DMS 273 (cell line): ENCODE measurements around the gene CDK9.

Experiments
- DNase-seq: peaks from one replicate; lab custom pipeline; 2025; ENCODE audit not compliant: unreplicated experiment; lab: John Stamatoyannopoulos, UW

CDK9 gene

DNA sequence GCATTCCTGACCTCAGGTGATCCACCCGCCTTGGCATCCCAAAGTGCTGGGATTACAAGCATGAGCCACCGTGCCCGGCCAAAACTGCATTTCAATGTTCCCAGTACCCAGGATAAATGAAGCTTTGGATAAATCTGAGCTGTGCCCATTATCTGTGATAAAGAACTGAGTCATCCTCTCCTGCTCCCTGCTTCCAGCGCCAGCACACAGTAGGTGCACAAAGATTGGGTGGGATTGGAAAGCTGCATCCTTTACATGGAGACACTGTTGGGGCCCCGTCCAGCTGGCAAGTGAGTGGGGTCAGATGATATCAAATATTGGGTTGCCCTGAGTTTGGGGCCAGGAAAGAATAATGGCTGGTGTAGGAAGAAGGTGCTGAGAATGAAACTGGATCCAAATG is 24.8 kb upstream of the CDK9 start:
- DNase-seq, result no peak

DNA sequence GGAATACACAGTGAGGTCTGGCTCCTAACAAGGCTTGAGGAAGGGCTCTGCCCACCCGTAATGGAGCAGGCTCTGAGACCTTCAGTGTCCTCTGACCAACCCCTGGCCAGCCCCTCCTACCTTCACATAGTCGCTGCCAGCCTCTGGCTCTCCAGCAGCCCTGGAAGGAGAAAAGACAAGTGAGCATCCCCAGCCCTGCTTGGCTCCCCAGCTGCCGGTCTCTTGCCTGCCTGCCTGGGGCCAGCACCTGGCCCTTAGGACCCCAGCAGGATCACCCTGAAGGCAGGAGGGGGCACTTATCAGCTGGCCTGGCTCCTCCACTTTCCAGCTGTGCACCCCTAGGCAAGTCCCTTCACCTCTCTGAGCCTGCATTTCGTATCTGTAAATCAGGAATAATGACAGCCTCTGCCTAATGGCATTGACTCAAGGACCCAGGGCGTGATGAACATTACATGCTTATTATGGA is 24.3 kb upstream of the CDK9 start:
- DNase-seq, result no peak

DNA sequence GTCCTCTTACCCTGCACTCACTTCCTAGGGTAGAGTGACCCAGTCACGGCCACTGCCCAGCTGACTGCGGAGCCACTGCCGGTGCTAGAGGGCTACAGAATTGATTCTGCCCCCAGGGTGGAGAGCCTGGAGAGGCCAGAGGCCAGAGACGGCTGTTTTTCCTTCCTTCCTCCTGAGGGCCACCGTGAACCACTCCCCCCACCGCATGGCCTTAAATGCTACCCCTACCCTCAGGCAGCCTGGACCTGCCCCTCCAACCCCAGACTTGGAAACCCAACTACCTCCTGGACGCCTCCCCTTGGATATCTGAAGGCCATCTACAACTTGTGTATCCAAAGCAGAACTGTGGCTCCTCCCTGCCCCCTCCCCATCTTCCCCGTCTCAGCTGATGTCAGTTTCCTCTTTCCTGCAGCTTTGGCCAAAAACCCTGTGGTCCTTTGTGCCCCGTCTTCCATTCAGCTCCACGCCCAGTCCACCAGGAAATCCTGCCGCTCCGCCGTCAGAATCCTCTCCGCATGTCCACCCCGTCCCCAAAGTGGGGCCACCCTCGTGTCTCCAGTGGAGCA is 23.6 kb upstream of the CDK9 start:
- no peak for DNase-seq

DNA sequence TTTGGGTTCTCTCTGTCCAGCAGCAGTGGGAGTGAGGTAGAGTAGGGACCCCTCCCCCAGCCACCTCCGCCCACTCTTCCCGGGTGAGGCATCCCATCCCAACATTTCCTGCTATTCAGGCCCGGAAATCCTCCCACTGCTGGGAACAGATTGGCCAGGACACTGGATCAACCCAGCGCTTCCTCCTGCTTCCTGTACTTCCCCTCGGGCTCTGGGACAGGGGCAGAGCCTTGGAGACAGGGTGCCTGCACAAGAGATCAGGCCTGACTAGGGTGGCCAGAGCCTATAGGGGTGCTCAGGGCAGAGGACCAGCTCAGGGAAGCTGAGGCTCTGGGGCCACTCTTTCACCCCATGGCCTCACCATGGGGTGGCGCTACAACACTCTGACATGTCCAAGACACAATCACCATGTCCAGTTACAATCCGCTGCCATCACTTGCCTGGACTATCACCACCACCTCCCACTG is 21.9 kb upstream of the CDK9 start:
- DNase-seq, result no peak

DNA sequence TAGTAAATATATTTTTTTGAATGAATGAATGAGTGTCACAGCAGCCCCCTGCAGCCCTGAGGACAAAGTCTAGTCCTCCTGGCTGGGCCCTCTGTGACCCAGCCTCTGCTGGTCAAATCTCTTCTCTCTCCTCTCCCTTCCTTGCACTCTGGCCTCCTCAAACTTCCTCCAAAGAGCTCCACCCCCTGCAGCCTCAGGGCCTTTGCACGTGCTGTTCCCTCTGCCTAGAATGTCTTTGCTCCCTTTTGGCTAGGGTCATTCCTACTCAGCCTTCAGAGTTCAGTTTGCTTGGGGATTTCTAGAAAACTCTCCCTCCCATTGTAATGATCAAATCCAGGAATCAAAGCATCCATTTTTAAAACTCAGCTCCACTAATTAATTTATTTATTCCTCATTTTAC is 20.4 kb upstream of the CDK9 start:
- no peak for DNase-seq

DNA sequence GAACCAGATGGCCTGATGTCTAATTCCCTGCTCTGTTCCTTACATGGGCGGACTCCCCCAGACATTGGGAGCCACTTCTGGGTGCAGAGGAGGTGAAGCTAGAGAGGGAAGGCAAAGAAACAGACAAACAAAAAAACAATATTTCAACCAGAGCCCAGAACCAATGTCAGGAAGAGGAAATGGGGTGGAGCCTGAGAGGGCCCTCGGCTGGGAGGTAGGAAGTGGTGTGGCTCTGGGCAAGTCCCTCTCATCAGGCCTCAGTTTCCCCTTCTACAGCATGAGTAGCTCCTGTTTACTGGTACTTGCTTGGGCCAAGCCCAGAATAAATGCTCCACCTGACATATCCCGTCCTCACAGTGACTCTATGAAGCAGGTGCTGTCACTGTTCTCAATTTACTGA is 18.4 kb upstream of the CDK9 start:
- peak; percentile 60 for DNase-seq

DNA sequence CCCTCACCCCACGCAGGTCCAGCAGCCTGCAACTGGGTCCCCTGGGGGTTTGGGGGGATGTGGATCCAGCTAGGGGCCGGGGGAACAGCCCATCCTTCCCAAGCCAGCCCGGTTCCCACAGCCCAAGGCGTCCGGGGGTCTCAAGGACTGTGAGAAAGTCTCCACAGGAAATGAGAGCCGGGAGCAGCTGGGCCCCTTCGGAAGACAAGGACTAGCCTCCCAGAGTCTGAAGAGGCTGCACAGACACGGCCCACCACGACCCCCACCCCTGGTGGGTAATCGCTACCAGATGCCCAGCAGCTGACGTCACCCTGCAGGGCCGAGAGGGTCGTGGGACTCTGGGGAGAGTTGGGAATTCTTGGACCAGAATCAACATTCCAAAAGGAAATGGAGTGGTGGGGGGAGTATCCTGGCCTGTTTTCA is 17.9 kb upstream of the CDK9 start:
- DNase-seq, result no peak

DNA sequence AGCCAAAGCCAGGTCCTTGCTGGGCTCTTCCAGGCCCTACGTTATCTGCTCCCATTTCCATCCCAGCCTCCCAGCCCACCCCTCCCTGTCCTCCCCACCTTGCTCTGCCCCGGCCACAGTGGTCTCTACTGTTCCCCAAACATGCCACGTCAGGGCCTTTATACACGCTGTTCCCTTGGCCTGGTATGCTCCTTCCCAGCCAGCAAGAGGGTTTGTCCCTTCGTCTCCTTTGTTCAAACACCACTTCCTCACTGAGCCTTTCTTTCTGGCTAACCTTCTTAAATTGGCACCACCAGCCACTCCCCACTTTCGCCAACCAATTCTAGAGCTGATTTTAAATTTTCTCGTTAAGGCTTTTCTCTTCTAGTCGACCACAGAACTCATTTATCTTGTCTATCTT is 17.1 kb upstream of the CDK9 start:
- no peak for DNase-seq

DNA sequence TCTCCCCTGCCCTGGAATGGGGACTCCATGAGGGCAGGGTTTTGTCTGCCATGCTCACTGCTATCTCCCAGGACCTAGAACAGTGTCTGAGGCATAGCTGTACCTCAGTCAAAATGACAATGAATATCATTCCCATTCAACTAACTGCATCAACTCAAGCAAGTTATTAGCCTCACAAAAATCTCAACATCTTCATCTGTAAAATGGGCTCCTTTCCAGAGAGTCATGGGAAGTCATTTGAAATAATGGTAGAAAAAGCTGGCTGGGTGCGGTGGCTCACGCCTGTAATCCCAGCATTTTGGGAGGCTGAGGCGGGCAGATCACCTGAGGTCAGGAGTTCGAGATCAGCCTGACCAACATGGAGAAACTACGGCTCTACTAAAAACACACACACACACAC is 16.7 kb upstream of the CDK9 start:
- DNase-seq, result no peak

DNA sequence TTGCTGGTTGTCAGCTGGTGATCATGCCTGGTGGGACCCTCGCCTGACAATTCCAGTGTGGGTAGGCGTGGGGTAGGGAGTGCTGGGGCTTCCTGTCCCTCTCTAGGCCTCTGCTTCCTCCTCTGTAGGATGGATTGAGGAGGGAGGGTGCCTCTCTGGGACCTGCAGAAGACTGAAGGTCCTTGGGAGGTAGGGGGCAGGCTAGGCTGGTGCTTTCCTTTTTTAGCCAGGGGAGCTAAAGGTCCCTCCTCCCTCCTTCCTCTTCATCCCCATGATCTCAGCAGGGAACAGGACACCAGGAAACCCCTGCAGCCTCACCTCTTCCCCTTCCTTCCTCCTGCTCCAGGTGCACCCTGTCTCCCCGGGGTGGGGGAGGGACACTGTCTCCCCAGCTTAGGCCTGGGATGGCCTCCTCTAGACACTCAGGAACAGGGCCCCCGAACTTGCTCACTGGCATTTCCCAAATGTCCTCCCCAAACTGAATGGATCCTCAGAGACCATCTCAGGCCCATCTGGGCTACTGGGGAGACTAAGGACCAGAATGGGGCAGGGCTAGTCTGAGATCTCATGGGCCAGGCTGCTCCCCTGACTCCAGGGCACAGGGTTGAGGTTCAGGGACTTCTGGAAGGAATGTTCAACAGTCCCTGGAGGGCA is 15.8 kb upstream of the CDK9 start:
- DNase-seq, result no peak

DNA sequence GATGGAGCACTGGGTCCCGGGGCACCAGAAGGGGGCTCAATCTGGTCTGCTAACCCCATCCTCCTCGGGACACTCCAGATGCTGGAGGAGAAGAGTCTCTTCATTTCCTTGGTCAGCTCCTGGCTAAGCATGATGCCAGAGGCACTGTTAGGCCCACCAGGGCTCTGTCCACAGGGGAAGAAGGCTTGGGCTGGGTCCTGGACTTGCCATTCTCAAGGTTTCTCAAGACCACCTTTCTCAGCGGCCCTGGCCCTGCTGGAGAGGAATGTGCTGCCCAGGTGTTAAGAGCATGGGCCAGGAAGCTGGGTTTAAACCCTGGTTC is 15.3 kb upstream of the CDK9 start:
- DNase-seq, result no peak

DNA sequence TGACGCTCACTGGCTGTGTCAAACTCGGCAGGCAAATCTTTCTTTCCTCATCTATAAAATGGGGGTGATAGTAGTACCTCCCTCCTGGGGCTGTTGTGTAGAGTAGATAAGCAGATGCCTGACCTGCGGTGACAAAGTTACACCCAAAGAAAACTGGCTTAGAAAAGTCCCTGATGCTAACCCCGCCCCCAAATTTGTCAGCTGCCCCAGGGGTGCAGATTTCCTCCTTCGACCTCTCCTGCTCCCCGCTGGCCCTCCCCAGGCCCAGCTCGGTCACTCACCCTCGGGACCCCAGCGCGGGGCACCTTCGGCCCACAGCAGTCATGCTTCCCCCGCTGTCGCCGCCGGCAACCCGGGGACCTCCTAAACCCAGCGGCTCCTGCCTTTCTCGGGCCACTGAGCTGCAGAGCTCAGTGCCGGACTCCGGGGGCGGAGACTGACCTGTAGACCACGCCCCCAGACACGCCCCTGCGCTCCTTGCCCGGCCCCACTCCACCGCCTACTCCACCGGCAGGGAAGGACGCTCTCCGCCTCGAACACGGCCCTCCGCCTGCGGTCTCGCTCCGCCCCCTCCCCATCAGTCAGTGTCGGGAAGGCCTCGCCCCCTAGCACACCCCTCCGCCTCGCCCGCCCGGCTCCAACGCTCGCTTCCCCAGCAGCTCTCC is 14.8 kb upstream of the CDK9 start:
- DNase-seq, result peak; percentile 98

DNA sequence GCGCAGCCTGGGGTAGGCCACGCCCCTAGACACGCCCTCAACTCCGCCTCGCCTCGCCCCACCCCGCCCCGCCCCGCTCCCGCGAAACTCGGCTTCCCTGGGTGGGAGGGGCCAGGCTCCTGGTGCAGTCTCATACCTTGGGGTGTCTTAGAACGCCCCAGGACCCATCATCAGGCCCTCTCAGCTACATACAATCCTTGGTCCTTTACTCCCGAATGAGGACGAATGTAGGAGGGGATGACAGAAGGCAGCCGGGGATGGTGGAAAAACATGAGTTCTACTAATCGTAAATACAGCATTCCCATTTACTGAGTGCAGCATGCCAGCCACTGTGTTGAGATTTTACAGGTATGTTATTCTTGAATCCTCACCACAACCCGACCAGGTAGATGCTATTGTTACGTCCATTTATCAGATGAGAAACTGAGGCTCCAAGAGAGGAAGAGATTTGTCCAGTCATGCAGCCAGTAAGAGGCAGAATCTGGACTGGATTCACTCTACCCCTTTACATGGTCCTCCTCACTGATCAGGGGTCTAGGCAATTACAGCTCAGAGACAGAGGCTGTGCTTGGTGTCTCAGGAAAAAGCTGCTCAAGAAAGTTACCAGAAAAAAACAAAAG is 14.2 kb upstream of the CDK9 start:
- no peak for DNase-seq

DNA sequence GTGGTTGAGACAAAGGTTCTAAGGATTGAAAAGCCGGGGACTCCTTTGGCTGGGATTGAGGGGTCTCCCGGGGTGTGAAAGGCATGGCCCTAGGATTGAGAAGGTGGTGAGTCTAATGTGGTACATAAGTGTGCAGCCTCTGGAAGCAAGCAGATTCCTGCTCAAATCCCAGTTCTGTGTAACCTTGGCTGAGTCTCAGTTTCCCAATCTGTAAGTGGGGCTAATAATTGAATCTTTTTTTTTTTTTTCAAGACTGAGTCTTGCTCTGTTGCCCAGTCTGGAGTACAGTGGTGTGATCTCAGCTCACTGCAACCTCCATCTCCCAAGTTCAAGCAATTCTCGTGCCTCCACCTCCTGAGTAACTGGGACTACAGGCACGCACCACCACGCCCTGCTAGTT is 13.2 kb upstream of the CDK9 start:
- DNase-seq, result no peak

DNA sequence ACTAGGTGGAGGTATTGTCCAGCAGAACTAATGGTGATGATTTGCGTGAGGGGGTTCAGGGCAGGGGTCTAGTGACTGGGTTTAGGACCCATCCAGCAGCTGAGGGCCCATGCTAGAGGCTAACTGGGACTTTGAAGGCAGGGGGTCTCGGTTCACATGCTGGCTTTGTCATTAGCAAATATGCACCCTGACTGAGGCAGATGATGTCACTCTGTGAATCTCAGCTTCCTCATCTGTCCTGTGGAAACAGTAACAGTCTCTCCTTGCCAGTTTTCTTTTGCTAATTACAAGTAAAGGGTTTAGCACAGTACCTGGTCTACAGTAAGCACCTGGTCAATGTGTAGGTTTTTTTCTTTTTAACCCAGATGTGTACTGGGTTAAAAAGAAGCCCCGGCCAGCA is 12.6 kb upstream of the CDK9 start:
- DNase-seq, result no peak

DNA sequence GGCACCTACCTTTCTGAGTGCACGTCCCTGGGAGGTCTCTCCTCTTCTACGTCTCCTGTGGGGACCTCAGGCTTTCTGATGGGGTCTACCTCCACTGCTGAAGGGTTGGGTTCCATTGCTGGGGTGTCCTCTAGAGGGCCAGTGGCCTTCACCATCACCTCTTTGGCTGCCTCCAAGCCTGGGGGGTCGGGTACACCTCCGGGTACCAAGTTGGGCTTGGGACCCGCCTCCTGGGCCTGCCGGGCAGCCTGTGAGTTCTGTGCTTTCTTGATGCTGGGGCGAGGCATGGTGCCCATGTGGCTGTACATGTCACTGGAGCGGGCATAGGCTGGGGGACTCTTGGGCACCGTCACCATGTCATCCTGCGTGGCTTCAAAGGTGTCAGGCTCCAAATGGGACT is 11.9 kb upstream of the CDK9 start:
- no peak for DNase-seq

DNA sequence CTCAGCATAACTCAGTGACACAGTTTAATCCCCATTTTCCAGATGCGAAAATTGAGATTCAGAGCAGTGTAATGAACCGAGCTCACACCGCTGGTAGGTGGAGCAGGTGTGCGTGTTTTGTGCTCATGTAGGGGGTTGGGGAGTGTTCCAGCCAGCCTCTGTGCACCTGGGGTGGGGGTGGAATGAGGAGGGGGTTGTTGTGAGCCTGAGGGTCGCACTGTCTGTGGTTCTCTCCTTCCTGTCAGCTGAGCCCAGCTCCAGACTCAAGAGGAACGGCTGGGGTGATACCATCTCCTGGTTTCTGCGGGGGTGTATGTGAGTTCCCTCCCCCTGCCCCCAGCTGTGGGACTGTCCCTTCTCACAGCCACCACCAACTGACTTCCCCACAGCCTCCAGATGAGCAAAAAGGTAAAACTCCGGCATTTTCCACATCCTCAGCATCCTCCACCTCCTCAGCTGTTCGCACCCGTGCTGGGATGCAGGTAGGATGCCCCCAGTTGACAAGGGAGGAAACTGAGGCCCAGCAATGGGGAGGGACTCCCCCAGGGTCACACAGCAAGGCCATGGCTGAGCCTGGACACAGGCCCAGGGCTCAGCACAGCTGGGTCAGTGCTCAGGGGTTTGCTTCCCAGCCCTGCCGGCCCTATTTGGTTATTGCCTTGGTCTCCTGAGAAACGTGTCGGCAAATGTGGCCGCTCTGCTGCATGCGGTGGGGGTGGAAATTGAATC is 9.5 kb upstream of the CDK9 start:
- DNase-seq, result peak; percentile 54

DNA sequence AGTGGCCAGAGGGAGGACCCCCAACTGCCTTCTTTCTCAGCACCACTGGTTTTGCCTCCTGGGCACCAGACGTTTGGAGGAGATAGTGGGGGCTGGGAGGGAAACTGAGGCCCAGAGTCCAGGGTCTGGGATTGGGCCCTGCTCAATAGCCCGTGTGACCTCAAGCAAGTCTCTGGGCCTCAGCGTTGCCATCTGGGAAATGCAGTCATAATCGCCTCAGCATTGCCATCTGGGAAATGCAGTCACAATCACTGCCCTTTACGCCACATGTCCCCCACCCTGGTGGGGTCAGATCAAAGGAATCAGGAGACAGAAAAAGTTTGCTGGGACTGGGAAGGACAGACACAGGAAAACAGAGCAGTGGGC is 8.9 kb upstream of the CDK9 start:
- DNase-seq, result no peak

DNA sequence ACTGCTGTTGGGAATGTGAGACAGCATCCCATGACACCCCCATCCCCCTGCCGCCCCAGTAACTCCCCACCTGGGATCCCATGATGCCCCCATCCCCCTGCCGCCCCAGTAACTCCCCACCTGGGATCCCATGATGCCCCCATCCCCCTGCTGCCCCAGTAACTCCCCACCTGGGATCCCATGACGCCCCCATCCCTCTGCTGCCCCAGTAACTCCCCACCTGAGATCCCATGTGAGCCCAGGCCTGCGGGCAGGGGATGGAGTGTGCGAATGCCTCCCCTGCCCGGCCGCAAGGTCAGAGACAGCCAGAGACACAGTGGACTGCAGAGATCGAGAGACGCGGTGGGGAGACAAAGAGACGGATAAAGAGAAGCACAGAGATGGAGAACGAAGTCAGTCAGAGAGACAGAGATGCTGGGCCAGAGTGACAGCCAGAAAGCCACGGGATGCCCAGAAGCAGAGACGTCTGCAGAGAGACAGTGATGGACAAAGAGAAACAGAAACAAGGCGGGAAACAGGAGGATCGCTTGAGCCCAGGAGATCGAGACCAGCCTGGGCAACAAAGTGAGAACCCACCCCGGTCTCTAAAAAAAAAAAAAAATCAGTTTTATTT is 8.4 kb upstream of the CDK9 start:
- DNase-seq, result no peak

DNA sequence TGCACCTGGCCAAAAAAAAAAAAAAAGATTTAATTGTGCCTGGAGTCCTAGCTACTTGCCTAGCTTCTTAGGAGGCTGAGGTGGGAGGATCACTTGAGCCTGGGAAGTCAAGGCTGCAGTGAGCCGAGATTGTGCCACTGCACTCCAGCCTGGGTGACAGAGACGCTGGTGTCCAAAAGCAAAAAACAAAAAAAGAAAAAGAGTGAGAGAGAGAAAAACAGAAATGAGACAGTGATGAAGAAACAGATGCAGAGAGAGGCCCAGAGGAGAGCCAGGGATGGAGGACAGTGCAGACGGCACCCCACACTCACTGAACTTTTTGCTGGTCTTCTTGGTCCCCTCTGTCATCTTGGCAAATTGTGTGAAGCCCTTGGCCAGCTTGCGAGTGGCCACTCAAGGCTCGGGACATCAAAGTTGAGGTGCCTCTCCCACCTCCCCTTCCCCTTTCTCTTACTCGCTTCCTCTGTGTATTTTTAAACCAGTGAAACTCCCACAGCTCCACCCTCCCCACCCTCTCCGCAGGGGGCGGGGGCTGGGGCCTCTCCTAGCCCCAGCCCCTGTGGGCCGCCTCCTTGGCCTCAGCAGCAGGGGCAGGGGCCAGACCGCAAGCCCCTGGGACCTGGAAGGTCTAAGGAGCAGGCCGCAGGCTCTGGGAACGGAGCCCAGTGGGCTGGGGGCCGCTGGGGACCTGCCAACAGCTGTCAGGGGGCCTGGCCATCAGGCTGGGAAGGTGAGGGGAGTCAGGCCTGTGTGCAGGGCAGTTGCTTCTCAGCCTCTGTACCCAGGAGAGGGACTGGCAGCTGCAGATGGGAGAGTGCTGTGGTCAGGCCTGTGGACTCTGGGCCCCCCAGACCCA is 7.3 kb upstream of the CDK9 start, which contains the start of gene SH2D3C:
SH2D3C (minus strand) TSS at position 387 of the 856 bp plus-strand sequence; CDS start at position 348, 39 bp downstream.
- DNase-seq, result no peak
